Neural crest cell (in vitro differentiated cells): ENCODE results near the gene HSD17B2. TPM values are rescaled to one million over a fixed set of nuclear protein-coding genes. Genes with fewer than 3 reads are reported as not detected.

Experiments
- DNase-seq: peaks from one replicate; pipeline ENCODE4 v3.0.0; 2021; ENCODE audit warnings: low read depth, mixed read lengths, low spot score
- H3K27ac Mint-ChIP-seq: one replicate; pipeline ENCODE4 v1.8.0; 2021; ENCODE audit warnings: mild to moderate bottlenecking, mixed read lengths; ENCODE audit not compliant: unreplicated experiment
- H3K27me3 Mint-ChIP-seq: 2 replicates; pipeline ENCODE4 v1.8.0; 2021; ENCODE audit warnings: low read depth, mild to moderate bottlenecking, mixed read lengths
- H3K36me3 Mint-ChIP-seq: 2 replicates; pipeline ENCODE4 v1.8.0; 2021; ENCODE audit warnings: low read depth, mild to moderate bottlenecking, mixed read lengths
- H3K4me1 Mint-ChIP-seq: 2 replicates; pipeline ENCODE4 v1.8.0; 2021; ENCODE audit warnings: mixed read lengths
- H3K4me3 Mint-ChIP-seq: one replicate; pipeline ENCODE4 v1.8.0; 2021; ENCODE audit warnings: mild to moderate bottlenecking, mixed read lengths
- H3K9me3 Mint-ChIP-seq: 2 replicates; pipeline ENCODE4 v1.8.0; 2021; ENCODE audit warnings: mixed read lengths
- CTCF ChIP-seq: fragments of 200-600 bp; sonication (generic); conservative IDR thresholded peaks from 2 replicates; pipeline ENCODE4 v1.5.0; 2021; ENCODE audit warnings: antibody characterized with exemption, mild to moderate bottlenecking
- total RNA-seq: library from RNA; stranded (reverse); gene quantifications from 2 replicates; pipeline ENCODE4 v1.2.1, GENCODE V29; 2021

Gene HSD17B2
- total RNA-seq, 1 donor from 2014 or later, result not detected

GRCh38 chr16:82040296-82040695 is 5.2 kb downstream of the HSD17B2 start:
- H3K36me3 Mint-ChIP-seq, result no peaks in the 10 kb centered on the region
- no peak overlapping the region for H3K4me3 Mint-ChIP-seq
- H3K9me3 Mint-ChIP-seq, result no peaks in the 10 kb centered on the region
- H3K27me3 Mint-ChIP-seq, result peaks cover 9% of the 10 kb centered on the region
- no peak overlapping the region for H3K27ac Mint-ChIP-seq
- H3K4me1 Mint-ChIP-seq, result peaks cover 9% of the 10 kb centered on the region
- TF ChIP-seq CTCF, result no peak
- no peak for DNase-seq

GRCh38 chr16:82041542-82041941 is 6.5 kb downstream of the HSD17B2 start:
- no peak for TF ChIP-seq CTCF
- no peak for DNase-seq
- Mint-ChIP-seq H3K4me1 (peaks cover 17% of the 10 kb centered on the region), H3K9me3 (no peaks in the 10 kb centered on the region), H3K36me3 (no peaks in the 10 kb centered on the region), H3K27ac (no peak overlapping the region), H3K4me3 (no peak overlapping the region), H3K27me3 (peaks cover 6% of the 10 kb centered on the region)

- DNase-seq, result no peak
- Mint-ChIP-seq H3K27me3 (peaks cover 6% of the 10 kb centered on the region), H3K4me1 (peaks cover 17% of the 10 kb centered on the region), H3K4me3 (no peak overlapping the region), H3K9me3 (no peaks in the 10 kb centered on the region), H3K27ac (no peak overlapping the region), H3K36me3 (no peaks in the 10 kb centered on the region)
- no peak for TF ChIP-seq CTCF
These were observed 7.1 kb downstream of the HSD17B2 start for GRCh38 chr16:82042144-82042543.

- H3K4me1 Mint-ChIP-seq, result peaks cover 17% of the 10 kb centered on the region
- no peaks in the 10 kb centered on the region for H3K9me3 Mint-ChIP-seq
- no peak for DNase-seq
- H3K4me3 Mint-ChIP-seq, result no peak overlapping the region
- H3K27me3 Mint-ChIP-seq, result peaks cover 6% of the 10 kb centered on the region
- no peak overlapping the region for H3K27ac Mint-ChIP-seq
- no peaks in the 10 kb centered on the region for H3K36me3 Mint-ChIP-seq
- no peak for TF ChIP-seq CTCF
These were observed 7.8 kb downstream of the HSD17B2 start for GRCh38 chr16:82042846-82043245.

GRCh38 chr16:82043680-82044584 is 8.9 kb downstream of the HSD17B2 start:
- Mint-ChIP-seq H3K4me1 (peaks cover 17% of the 10 kb centered on the region), H3K9me3 (no peaks in the 10 kb centered on the region), H3K27me3 (peaks cover under 1% of the 10 kb centered on the region), H3K36me3 (no peaks in the 10 kb centered on the region), H3K27ac (no peak overlapping the region), H3K4me3 (no peak overlapping the region)
- no peak for DNase-seq
- no peak for TF ChIP-seq CTCF
